CD4-positive, alpha-beta T cell (primary cell): ENCODE data around the gene NTM. TPM values are rescaled to one million over a fixed set of nuclear protein-coding genes. Genes with fewer than 3 reads are reported as not detected.

Source experiments
- ATAC-seq: fragments of 200-7000 bp; cut with Tn5 transposase; one replicate; pipeline ENCODE4 v1.10.0; 2022; ENCODE audit warnings: mild to moderate bottlenecking; ENCODE audit not compliant: poor library complexity
- CTCF ChIA-PET: fragments of 350-600 bp; sonication (Branson Sonifier 250); formaldehyde crosslinking; loops from one replicate; lab custom pipeline; 2021; ENCODE audit warnings: antibody characterized with exemption, inconsistent platforms; lab: Charles Lee
- POLR2A ChIA-PET: fragments of 350-600 bp; sonication (Branson Sonifier 250); formaldehyde crosslinking; loops from one replicate; lab custom pipeline; 2021; ENCODE audit warnings: antibody characterized with exemption, inconsistent platforms; lab: Charles Lee
- DNase-seq, 14 experiments: peaks; one replicate each; pipeline ENCODE4 v3.0.0-alpha.2; 2013 to 2020; ENCODE audit warnings: mixed read lengths in 2 of 14
- H3K27ac ChIP-seq, 2 donors: one replicate each; pipeline versions ENCODE4 v1.5.1 to v1.7.0; 2013; ENCODE audit warnings: low read length in 2 of 2, low read depth in 1 of 2, mild to moderate bottlenecking in 1 of 2
- H3K27me3 ChIP-seq, 2 experiments: 1 replicate in 1 of 2; 2 replicates in 1 of 2; pipeline versions ENCODE4 v1.6.1 to v1.7.0; 2013; ENCODE audit warnings: low read length in 2 of 2, control low read depth in 1 of 2, mild to moderate bottlenecking in 1 of 2, moderate library complexity in 1 of 2; ENCODE audit not compliant: insufficient read depth in 2 of 2, control insufficient read depth in 1 of 2
- H3K36me3 ChIP-seq: one replicate; pipeline ENCODE4 v1.6.1; 2013; ENCODE audit warnings: low read length, control low read depth; ENCODE audit not compliant: insufficient read depth
- H3K4me1 ChIP-seq: one replicate; pipeline ENCODE4 v1.6.1; 2013; ENCODE audit warnings: low read length, control low read depth; ENCODE audit not compliant: insufficient read depth
- H3K4me3 ChIP-seq: one replicate; pipeline ENCODE4 v1.5.1; 2013; ENCODE audit warnings: mild to moderate bottlenecking, low read length, moderate library complexity
- H3K9me3 ChIP-seq, 2 experiments: 1 replicate in 1 of 2; 2 replicates in 1 of 2; pipeline versions ENCODE4 v1.6.1 to v1.7.0; 2013; ENCODE audit warnings: low read length in 2 of 2, mild to moderate bottlenecking in 2 of 2, control low read depth in 1 of 2, moderate library complexity in 1 of 2; ENCODE audit not compliant: control insufficient read depth in 1 of 2, insufficient read depth in 1 of 2
- H3K27ac Mint-ChIP-seq: one replicate; pipeline ENCODE4 v1.8.0; 2020; ENCODE audit warnings: mixed read lengths
- H3K27me3 Mint-ChIP-seq: one replicate; pipeline ENCODE4 v1.8.0; 2021; ENCODE audit warnings: mixed read lengths
- H3K36me3 Mint-ChIP-seq: one replicate; pipeline ENCODE4 v1.8.0; 2021; ENCODE audit warnings: low read depth, mixed read lengths
- H3K4me1 Mint-ChIP-seq: one replicate; pipeline ENCODE4 v1.8.0; 2021; ENCODE audit warnings: low read depth, mixed read lengths
- H3K4me3 Mint-ChIP-seq: one replicate; pipeline ENCODE4 v1.8.0; 2020; ENCODE audit warnings: mild to moderate bottlenecking, mixed read lengths
- H3K9me3 Mint-ChIP-seq: one replicate; pipeline ENCODE4 v1.8.0; 2020; ENCODE audit warnings: mixed read lengths
- intact Hi-C, 2 experiments: fragments of 100-400 bp; cut with DNase I in 1 of 2; cut with micrococcal nuclease in 1 of 2; formaldehyde crosslinking; loops; one replicate each; pipeline versions ENCODE4 v1.15.1 to v1.9.0; 2023 to 2025; cut with DNase I, micrococcal nuclease
- total RNA-seq, 174 experiments: library from RNA in 2 of 174; stranded (reverse) in 2 of 174; gene quantifications; one replicate each; pipeline ENCODE4 v1.2.3 and lab custom pipeline; 2021 to 2026
- TF ChIP-seq, protein P1 (sequence below): fragments of 200-600 bp; IDR thresholded peaks from one replicate; pipeline ENCODE4 v1.8.0; 2022; ENCODE audit warnings: antibody characterized with exemption, mild to moderate bottlenecking

The NTM gene
- total RNA-seq, 2 experiments from 2014 or later, result not detected

DNA sequence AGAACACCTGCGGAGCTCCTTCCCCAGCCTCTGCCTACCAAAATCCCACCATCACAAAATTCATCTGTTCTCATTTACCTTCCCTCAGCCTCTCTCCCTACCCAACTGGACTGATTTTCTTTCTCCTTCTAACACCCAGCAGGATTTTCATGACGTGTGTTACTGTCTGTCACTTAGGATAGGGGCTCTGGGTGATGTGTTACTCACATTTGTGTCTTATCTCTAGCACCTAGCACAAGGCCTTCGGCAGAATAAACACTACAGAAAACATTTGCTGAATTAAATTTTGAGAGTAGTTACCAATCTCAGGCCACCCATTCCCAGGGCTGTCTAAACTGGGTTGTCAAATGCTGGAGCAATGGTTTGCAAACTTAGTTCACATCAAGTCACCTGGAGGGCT lies 88.0 kb downstream of the NTM start:
- no peaks in the 10 kb centered on the region for H3K36me3 Mint-ChIP-seq
- ChIA-PET POLR2A (no interaction called here), CTCF (no interaction called here)
- H3K4me1 Mint-ChIP-seq, result no peaks in the 10 kb centered on the region
- peaks cover 0 to 10% of the 10 kb centered on the region in 2 experiments for H3K9me3 ChIP-seq
- peaks cover 6% of the 10 kb centered on the region for H3K27me3 Mint-ChIP-seq
- intact Hi-C loops, result no loop called here
- no peak overlapping the region for H3K27ac ChIP-seq
- no peaks in the 10 kb centered on the region for H3K4me1 ChIP-seq
- TF ChIP-seq, protein P1, sequence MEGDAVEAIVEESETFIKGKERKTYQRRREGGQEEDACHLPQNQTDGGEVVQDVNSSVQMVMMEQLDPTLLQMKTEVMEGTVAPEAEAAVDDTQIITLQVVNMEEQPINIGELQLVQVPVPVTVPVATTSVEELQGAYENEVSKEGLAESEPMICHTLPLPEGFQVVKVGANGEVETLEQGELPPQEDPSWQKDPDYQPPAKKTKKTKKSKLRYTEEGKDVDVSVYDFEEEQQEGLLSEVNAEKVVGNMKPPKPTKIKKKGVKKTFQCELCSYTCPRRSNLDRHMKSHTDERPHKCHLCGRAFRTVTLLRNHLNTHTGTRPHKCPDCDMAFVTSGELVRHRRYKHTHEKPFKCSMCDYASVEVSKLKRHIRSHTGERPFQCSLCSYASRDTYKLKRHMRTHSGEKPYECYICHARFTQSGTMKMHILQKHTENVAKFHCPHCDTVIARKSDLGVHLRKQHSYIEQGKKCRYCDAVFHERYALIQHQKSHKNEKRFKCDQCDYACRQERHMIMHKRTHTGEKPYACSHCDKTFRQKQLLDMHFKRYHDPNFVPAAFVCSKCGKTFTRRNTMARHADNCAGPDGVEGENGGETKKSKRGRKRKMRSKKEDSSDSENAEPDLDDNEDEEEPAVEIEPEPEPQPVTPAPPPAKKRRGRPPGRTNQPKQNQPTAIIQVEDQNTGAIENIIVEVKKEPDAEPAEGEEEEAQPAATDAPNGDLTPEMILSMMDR, result no peak
- H3K36me3 ChIP-seq, result no peaks in the 10 kb centered on the region
- H3K27ac Mint-ChIP-seq, result no peak overlapping the region
- peaks cover 0 to 4% of the 10 kb centered on the region in 2 experiments for H3K27me3 ChIP-seq
- no peak overlapping the region for H3K4me3 Mint-ChIP-seq
- ATAC-seq, result no peak
- no peaks in the 10 kb centered on the region for H3K9me3 Mint-ChIP-seq
- H3K4me3 ChIP-seq, result no peak overlapping the region
- DNase-seq, result no peak

DNA sequence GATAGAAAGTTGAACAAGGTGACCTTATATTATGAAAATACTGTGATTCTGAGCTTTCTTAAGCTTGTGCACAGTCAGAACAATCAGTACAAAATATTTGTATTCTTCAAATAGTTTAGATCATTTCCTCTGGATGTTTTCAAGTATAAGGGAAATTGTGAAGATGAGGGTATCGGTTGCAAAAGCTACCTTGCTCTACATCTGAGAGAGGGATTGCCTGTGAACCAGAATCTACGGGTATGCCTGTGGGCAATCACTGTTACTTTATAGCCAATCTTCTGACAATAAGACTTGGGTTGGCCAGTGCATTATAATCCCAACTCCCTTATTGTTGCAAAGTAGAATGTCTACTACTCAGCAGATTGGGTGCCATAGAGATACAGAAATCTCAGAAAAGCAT lies 90.5 kb downstream of the NTM start:
- peaks cover 4 to 5% of the 10 kb centered on the region in 2 experiments for H3K27me3 ChIP-seq
- intact Hi-C loops, result no loop called here
- no peaks in the 10 kb centered on the region for H3K36me3 Mint-ChIP-seq
- no peaks in the 10 kb centered on the region for H3K4me1 ChIP-seq
- DNase-seq (no peak), ATAC-seq (no peak)
- CTCF ChIA-PET, result no interaction called here
- POLR2A ChIA-PET, result no interaction called here
- no peak overlapping the region for H3K4me3 ChIP-seq
- no peak overlapping the region for H3K27ac Mint-ChIP-seq
- TF ChIP-seq, protein P1, result no peak
- no peaks in the 10 kb centered on the region for H3K9me3 Mint-ChIP-seq
- no peaks in the 10 kb centered on the region for H3K4me1 Mint-ChIP-seq
- peaks cover 0 to 20% of the 10 kb centered on the region in 2 experiments for H3K9me3 ChIP-seq
- H3K27ac ChIP-seq, result no peak overlapping the region
- no peaks in the 10 kb centered on the region for H3K36me3 ChIP-seq
- no peak overlapping the region for H3K4me3 Mint-ChIP-seq
- peaks cover 18% of the 10 kb centered on the region for H3K27me3 Mint-ChIP-seq

GRCh38 chr11:131462622-131463021 lies 92.2 kb downstream of the NTM start:
- DNase-seq (no peak), ATAC-seq (no peak)
- TF ChIP-seq, protein P1, result no peak
- H3K4me3 Mint-ChIP-seq, result no peak overlapping the region
- CTCF ChIA-PET, result no interaction called here
- no peaks in the 10 kb centered on the region for H3K36me3 Mint-ChIP-seq
- H3K9me3 Mint-ChIP-seq, result no peaks in the 10 kb centered on the region
- POLR2A ChIA-PET, result no interaction called here
- Histone ChIP-seq H3K4me1 (no peaks in the 10 kb centered on the region), H3K9me3 (peaks cover 0 to 20% of the 10 kb centered on the region in 2 experiments), H3K27me3 (peaks cover 4 to 5% of the 10 kb centered on the region in 2 experiments), H3K27ac (no peak overlapping the region), H3K4me3 (no peak overlapping the region), H3K36me3 (no peaks in the 10 kb centered on the region)
- no peak overlapping the region for H3K27ac Mint-ChIP-seq
- H3K27me3 Mint-ChIP-seq, result peaks cover 18% of the 10 kb centered on the region
- H3K4me1 Mint-ChIP-seq, result no peaks in the 10 kb centered on the region
- intact Hi-C loops, result no loop called here
